ENCODE results near the gene CCSER2. TPM values are rescaled to one million over a fixed set of nuclear protein-coding genes. Genes with fewer than 3 reads are reported as not detected.
A peak's percentile ranks its signal among the peaks of the same experiment; 100 is the strongest.

Gene CCSER2
- total RNA-seq, 1 donor = 40.8 TPM

DNA sequence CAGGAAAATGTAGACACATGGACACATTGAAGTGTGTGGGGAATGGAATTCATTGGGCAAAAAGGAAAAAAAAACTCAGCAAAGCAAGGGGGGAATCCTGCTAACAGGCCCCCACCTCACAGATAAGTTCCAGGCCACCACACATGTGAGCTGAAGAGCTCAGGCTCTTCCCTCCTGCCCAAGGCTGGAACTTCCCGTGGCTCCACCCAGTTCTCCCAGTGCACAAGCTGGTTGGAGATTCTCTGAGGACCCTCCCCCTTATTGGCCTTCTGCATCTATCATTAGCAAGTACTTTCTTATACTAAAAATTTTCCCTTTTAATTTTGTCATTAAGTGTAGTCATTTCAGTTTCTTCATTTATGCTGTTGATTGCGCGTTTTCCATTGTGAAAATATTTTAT lies 190.8 kb downstream of the CCSER2 start:
- TF ChIP-seq CTCF (IDR thresholded peaks at IDR 0.05; ENCODE audit: insufficient read depth, low read length) = no peak
- DNase-seq (ENCODE audit: low read depth) = no peak

GRCh38 chr10:84521013-84521412 lies 192.6 kb downstream of the CCSER2 start:
- no peak for DNase-seq (ENCODE audit: low read depth)
- no peak overlapping the region for H3K4me3 ChIP-seq (ENCODE audit: low read depth, low read length)
- TF ChIP-seq CTCF (IDR thresholded peaks at IDR 0.05; ENCODE audit: insufficient read depth, low read length) = no peak

More for the DNA sequence above, 190.8 kb downstream of the CCSER2 start:
- H3K4me3 ChIP-seq (ENCODE audit: low read depth, low read length) = no peak overlapping the region

DNA sequence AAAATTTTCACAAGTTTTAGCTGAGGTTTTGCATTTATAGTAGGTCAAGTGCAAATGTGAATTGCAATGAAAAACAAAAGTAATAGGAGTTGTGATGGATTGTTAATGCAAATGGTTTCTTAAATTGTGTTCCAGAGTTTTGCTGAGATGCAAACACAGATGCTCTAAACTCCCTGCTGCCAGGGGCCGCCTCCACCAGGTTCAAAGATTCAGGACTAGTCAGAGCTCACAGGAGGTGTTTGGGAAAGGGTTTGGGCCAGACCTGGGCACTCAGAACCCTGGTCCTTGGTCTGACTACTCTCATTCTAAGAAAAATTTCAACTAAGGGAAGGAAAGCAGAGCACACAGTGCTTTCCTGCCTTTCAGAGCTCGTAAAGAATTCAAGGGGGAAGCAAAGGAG lies 193.1 kb downstream of the CCSER2 start:
- no peak overlapping the region for H3K4me3 ChIP-seq (ENCODE audit: low read depth, low read length)
- no peak for TF ChIP-seq CTCF (IDR thresholded peaks at IDR 0.05; ENCODE audit: insufficient read depth, low read length)
- no peak for DNase-seq (ENCODE audit: low read depth)

DNA sequence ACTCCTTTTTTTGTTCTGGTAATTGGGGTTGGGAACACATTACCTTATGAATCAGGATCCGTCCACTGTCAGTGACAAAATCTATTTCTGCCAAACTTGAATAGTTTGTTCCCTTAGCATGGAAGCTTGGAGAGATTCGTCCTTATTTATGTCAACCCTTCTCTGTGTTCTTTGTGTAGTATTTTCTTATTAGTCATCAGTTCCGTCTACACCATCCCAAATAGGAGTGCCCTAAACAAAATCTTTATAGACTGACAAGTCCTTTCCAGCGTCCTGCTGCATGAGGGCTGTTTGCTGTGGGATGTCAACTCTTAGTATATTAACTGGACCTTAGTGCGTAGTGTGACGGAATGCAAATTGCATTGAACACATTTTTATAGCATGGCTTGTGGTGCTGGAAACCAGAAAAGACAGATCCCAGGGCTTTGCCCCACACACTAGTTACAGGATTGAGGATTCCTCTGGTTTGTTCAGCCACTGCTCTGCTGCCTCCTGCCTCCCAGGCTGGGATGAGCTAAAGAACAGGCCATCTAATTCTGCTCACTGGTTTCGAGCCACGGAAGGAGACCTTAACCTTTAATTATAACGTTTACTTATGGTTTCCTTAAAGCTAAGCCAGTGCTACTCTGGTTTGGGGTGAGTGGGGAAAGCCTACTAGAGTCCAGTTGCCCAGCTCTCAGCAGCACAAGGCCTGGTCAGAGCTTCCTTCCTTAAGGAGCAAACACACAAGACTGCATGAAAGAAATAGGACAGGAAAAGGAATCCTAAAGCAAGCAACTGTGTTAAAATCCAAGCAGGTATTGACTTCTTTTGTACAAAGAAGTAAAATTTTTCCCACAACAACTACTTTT lies 194.4 kb downstream of the CCSER2 start:
- H3K4me3 ChIP-seq (ENCODE audit: low read depth, low read length) = no peak overlapping the region
- TF ChIP-seq CTCF (IDR thresholded peaks at IDR 0.05; ENCODE audit: insufficient read depth, low read length) = no peak
- no peak for DNase-seq (ENCODE audit: low read depth)

- DNase-seq (ENCODE audit: low read depth) = peak; percentile 16
Measured at GRCh38 chr10:84523526-84523925, 195.1 kb downstream of the CCSER2 start.

DNA sequence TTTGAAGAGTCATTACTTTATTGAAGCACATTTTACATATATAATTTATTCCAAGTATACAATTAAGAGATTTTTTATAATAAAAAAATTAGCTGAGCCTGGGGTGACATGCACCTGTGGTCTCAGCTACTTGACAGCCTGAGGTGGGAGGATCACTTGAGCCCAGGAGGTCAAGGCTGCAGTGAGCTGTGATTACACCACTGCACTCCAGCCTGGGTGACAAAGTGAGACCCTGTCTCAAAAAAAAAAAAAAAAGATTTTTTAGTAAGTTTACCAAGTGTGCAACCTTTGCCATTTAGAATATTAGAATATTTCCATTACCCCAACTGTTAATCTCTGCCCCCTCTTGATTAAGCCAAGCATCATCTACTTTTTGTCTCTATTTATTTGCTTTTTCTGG lies 196.0 kb downstream of the CCSER2 start:
- no peak for TF ChIP-seq CTCF (IDR thresholded peaks at IDR 0.05; ENCODE audit: insufficient read depth, low read length)

More at GRCh38 chr10:84523526-84523925, 195.1 kb downstream of the CCSER2 start:
- no peak overlapping the region for H3K4me3 ChIP-seq (ENCODE audit: low read depth, low read length)
- no peak for TF ChIP-seq CTCF (IDR thresholded peaks at IDR 0.05; ENCODE audit: insufficient read depth, low read length)

More for the DNA sequence above, 196.0 kb downstream of the CCSER2 start:
- no peak for DNase-seq (ENCODE audit: low read depth)
- no peak overlapping the region for H3K4me3 ChIP-seq (ENCODE audit: low read depth, low read length)
